ENCODE measurements around the gene UBE2E2.
A peak's percentile ranks its signal among the peaks of the same experiment; 100 is the strongest.
"Not testable (repeated sequence)": the region's sequence is repeated elsewhere in the genome, so short reads cannot be mapped to it uniquely, and the experiment has no call there.

UBE2E2 gene

GRCh38 chr3:23172059-23172458 lies 31.1 kb upstream of the UBE2E2 start:
- DNase-seq (ENCODE audit: low read depth), result no peak
- H3K4me3 ChIP-seq (ENCODE audit: low read depth, low read length), result no peak overlapping the region
- no peak for TF ChIP-seq CTCF (IDR thresholded peaks at IDR 0.05; ENCODE audit: insufficient read depth, low read depth, low read length, missing control alignments)

- no peak for DNase-seq (ENCODE audit: low read depth)
- H3K4me3 ChIP-seq (ENCODE audit: low read depth, low read length), result no peak overlapping the region
- no peak for TF ChIP-seq CTCF (IDR thresholded peaks at IDR 0.05; ENCODE audit: insufficient read depth, low read depth, low read length, missing control alignments)
Observed at GRCh38 chr3:23174426-23175039, 28.6 kb upstream of the UBE2E2 start.

DNA sequence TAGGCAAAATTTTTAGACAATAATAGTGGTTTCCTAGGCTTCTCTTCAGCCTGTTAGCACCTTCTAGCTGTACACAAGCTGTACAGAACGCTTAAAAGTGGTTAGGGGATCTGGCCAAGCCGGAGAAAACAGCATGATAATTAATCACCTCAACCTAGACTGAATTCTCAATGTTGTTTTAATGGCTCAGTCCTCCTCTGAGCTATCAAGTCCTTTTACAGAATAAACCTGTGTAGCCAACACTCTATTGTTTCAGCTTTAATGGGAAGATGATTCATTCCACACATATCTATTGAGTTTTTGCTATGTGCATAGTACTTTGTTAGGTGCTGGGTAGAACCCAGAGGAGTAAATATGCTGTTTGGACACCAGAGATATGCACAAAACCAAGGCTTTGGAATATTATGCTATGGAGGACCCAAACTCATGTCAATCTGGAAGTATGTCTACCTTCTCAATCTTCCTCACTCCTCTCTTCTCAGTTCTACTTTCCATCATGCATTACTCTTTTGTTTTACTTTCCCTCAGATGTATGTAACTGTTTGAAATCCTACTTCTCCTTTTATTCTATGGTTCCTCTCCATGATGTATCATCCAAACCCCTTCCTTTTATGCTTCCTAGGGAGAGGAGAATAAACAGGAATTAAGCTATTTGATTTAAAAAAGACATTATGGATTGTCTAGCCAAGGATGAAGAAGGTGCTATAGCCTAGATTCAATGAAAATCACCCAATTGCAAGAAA lies 27.6 kb upstream of the UBE2E2 start:
- DNase-seq (ENCODE audit: low read depth), result no peak
- TF ChIP-seq CTCF (IDR thresholded peaks at IDR 0.05; ENCODE audit: insufficient read depth, low read depth, low read length, missing control alignments), result no peak

DNA sequence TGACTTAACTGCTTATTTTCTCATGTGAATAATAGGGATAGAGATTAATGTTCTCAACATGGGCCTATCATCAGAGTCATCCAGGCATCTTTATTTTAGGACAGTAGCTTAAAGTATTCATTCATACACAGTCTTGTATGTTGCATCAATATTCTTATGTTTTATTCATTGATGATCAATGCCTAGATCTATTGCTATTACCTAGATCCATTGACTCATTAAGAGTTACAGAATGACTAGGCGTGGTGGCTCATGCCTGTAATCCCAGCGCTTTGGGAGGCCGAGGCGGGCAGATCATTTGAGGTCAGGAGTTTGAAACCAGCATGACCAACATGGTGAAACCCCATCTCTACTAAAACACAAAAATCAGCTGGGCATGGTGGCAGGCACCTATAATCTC lies 26.3 kb upstream of the UBE2E2 start:
- not testable (repeated sequence) for DNase-seq (ENCODE audit: low read depth); H3K4me3 ChIP-seq (ENCODE audit: low read depth, low read length)

More for the DNA sequence above, 27.6 kb upstream of the UBE2E2 start:
- no peak overlapping the region for H3K4me3 ChIP-seq (ENCODE audit: low read depth, low read length)

- DNase-seq (ENCODE audit: low read depth), result no peak
- no peak for TF ChIP-seq CTCF (IDR thresholded peaks at IDR 0.05; ENCODE audit: insufficient read depth, low read depth, low read length, missing control alignments)
- no peak overlapping the region for H3K4me3 ChIP-seq (ENCODE audit: low read depth, low read length)
Observed at GRCh38 chr3:23182996-23183513, 20.1 kb upstream of the UBE2E2 start.

GRCh38 chr3:23183731-23184130 lies 19.4 kb upstream of the UBE2E2 start:
- TF ChIP-seq CTCF (IDR thresholded peaks at IDR 0.05; ENCODE audit: insufficient read depth, low read depth, low read length, missing control alignments), result no peak
- DNase-seq (ENCODE audit: low read depth), result peak; percentile 31
- no peak overlapping the region for H3K4me3 ChIP-seq (ENCODE audit: low read depth, low read length)

- no peak for TF ChIP-seq CTCF (IDR thresholded peaks at IDR 0.05; ENCODE audit: insufficient read depth, low read depth, low read length, missing control alignments)
- DNase-seq (ENCODE audit: low read depth), result no peak
- no peak overlapping the region for H3K4me3 ChIP-seq (ENCODE audit: low read depth, low read length)
Observed at GRCh38 chr3:23185861-23186260, 17.3 kb upstream of the UBE2E2 start.
